Activated naive CD8-positive, alpha-beta T cell treated with anti-CD3 and anti-CD28 coated beads for 36 hours (primary cell): ENCODE results near the gene SLC16A1. TPM values are rescaled to one million over a fixed set of nuclear protein-coding genes. Genes with fewer than 3 reads are reported as not detected.
"Not testable (repeated sequence)": the region's sequence is repeated elsewhere in the genome, so short reads cannot be mapped to it uniquely, and the experiment has no call there.

Experiments
- DNase-seq: peaks from one replicate; pipeline ENCODE4 v3.0.0; 2021
- H3K27ac Mint-ChIP-seq: one replicate; pipeline ENCODE4 v1.8.0; 2022; ENCODE audit warnings: mild to moderate bottlenecking, moderate library complexity, mixed read lengths
- H3K27me3 Mint-ChIP-seq: one replicate; pipeline ENCODE4 v1.8.0; 2022; ENCODE audit warnings: mild to moderate bottlenecking, mixed read lengths
- H3K36me3 Mint-ChIP-seq: one replicate; pipeline ENCODE4 v1.8.0; 2021; ENCODE audit warnings: mild to moderate bottlenecking, mixed read lengths
- H3K4me1 Mint-ChIP-seq: one replicate; pipeline ENCODE4 v1.8.0; 2021; ENCODE audit warnings: mixed read lengths
- H3K4me3 Mint-ChIP-seq: one replicate; pipeline ENCODE4 v1.8.0; 2022; ENCODE audit warnings: mild to moderate bottlenecking, moderate library complexity, mixed read lengths
- H3K9me3 Mint-ChIP-seq: one replicate; pipeline ENCODE4 v1.8.0; 2022; ENCODE audit warnings: mixed read lengths
- total RNA-seq, 2 experiments: library from RNA; stranded (reverse); gene quantifications; one replicate each; pipeline ENCODE4 v1.2.3, GENCODE V29; 2021

SLC16A1 gene
- total RNA-seq, 2 experiments from 2014 or later = 93.0 to 101 TPM

DNA sequence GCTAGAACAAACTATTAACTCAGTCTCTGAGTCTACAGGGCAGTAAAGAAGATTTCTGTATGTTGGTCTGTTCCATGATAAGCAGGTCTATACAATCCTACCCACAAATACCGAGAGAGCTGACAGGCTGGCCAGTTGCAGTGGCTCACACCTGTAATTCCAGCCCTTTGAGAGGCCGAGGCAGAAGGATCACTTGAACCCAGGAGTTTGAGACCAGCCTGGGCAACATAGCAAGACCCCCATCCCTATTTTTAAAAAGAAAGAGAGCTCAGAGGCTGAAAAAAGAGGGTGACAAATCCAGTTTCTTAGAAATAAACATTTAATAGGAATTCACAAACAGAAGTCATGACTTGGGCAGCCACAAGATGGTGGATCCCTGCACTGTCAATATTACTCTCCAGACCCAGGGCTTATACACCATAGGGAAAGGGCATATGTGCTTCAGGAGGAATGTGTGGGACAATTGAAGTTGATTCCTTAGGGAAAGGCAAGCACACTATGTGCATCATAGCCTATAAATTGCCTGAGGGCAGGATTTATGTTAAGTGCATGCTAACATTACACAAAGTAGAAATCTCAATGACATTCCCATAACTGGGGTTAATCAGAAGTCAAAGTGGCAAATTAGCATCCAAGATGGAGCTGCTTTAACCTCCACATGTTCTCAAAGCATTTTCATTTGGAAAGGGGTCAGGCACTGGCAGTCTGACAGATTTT is 66.8 kb downstream of the SLC16A1 start:
- DNase-seq = no peak
- no peaks in the 10 kb centered on the region for H3K36me3 Mint-ChIP-seq
- no peaks in the 10 kb centered on the region for H3K27me3 Mint-ChIP-seq
- no peaks in the 10 kb centered on the region for H3K4me1 Mint-ChIP-seq
- no peak overlapping the region for H3K4me3 Mint-ChIP-seq
- no peak overlapping the region for H3K27ac Mint-ChIP-seq
- H3K9me3 Mint-ChIP-seq = peaks cover 6% of the 10 kb centered on the region

- no peak overlapping the region for H3K4me3 Mint-ChIP-seq
- no peaks in the 10 kb centered on the region for H3K36me3 Mint-ChIP-seq
- DNase-seq = no peak
- peaks cover 4% of the 10 kb centered on the region for H3K9me3 Mint-ChIP-seq
- H3K27ac Mint-ChIP-seq = no peak overlapping the region
- H3K27me3 Mint-ChIP-seq = no peaks in the 10 kb centered on the region
- H3K4me1 Mint-ChIP-seq = no peaks in the 10 kb centered on the region
These were observed 67.4 kb downstream of the SLC16A1 start for GRCh38 chr1:112888630-112889029.

GRCh38 chr1:112887599-112888283 is 68.3 kb downstream of the SLC16A1 start:
- Mint-ChIP-seq H3K9me3 (no peaks in the 10 kb centered on the region), H3K27ac (no peak overlapping the region), H3K27me3 (no peaks in the 10 kb centered on the region), H3K4me3 (no peak overlapping the region), H3K36me3 (no peaks in the 10 kb centered on the region), H3K4me1 (no peaks in the 10 kb centered on the region)
- DNase-seq = no peak

GRCh38 chr1:112884996-112885395 is 71.0 kb downstream of the SLC16A1 start:
- not testable (repeated sequence) for DNase-seq, H3K9me3 Mint-ChIP-seq, H3K4me3 Mint-ChIP-seq, H3K4me1 Mint-ChIP-seq, H3K27ac Mint-ChIP-seq, H3K27me3 Mint-ChIP-seq, H3K36me3 Mint-ChIP-seq

GRCh38 chr1:112882271-112882744 is 73.7 kb downstream of the SLC16A1 start:
- H3K4me1 Mint-ChIP-seq = no peaks in the 10 kb centered on the region
- DNase-seq = no peak
- no peak overlapping the region for H3K4me3 Mint-ChIP-seq
- H3K27me3 Mint-ChIP-seq = peaks cover 3% of the 10 kb centered on the region
- H3K9me3 Mint-ChIP-seq = no peaks in the 10 kb centered on the region
- no peak overlapping the region for H3K27ac Mint-ChIP-seq
- no peaks in the 10 kb centered on the region for H3K36me3 Mint-ChIP-seq

GRCh38 chr1:112881742-112882127 is 74.3 kb downstream of the SLC16A1 start:
- Mint-ChIP-seq H3K27me3 (peaks cover 3% of the 10 kb centered on the region), H3K36me3 (no peaks in the 10 kb centered on the region), H3K27ac (no peak overlapping the region), H3K4me1 (no peaks in the 10 kb centered on the region), H3K9me3 (no peaks in the 10 kb centered on the region), H3K4me3 (no peak overlapping the region)
- DNase-seq = no peak

- Mint-ChIP-seq H3K4me1 (no peaks in the 10 kb centered on the region), H3K9me3 (no peaks in the 10 kb centered on the region), H3K27me3 (peaks cover 3% of the 10 kb centered on the region), H3K27ac (no peak overlapping the region), H3K36me3 (no peaks in the 10 kb centered on the region), H3K4me3 (no peak overlapping the region)
- no peak for DNase-seq
These were observed 76.2 kb downstream of the SLC16A1 start for GRCh38 chr1:112879834-112880233.

DNA sequence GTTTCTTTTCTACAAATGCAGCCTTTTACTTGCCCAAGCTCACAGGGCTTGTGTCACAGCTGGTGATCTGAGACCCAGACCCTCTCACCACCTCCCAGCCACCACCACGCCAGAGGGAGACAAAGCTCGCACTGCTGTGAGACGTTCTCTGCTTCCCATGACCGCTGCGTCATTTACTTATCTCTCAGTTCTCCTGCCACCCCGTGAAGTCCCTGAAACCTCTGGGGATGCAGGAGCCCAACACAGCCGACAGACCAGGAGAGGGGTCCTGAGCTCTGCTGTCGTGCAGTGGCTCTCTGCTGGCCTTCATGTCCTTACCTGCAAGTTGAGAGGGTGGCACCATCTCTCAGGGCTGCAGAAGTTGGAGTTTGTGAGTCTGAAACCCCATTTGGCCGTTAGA is 77.7 kb downstream of the SLC16A1 start:
- H3K27ac Mint-ChIP-seq = no peak overlapping the region
- H3K9me3 Mint-ChIP-seq = no peaks in the 10 kb centered on the region
- H3K36me3 Mint-ChIP-seq = no peaks in the 10 kb centered on the region
- no peak overlapping the region for H3K4me3 Mint-ChIP-seq
- H3K27me3 Mint-ChIP-seq = peaks cover 3% of the 10 kb centered on the region
- H3K4me1 Mint-ChIP-seq = no peaks in the 10 kb centered on the region
- no peak for DNase-seq

GRCh38 chr1:112877750-112878149 is 78.2 kb downstream of the SLC16A1 start:
- Mint-ChIP-seq H3K27me3 (peaks cover 3% of the 10 kb centered on the region), H3K4me1 (no peaks in the 10 kb centered on the region), H3K27ac (no peak overlapping the region), H3K9me3 (no peaks in the 10 kb centered on the region), H3K36me3 (no peaks in the 10 kb centered on the region), H3K4me3 (no peak overlapping the region)
- DNase-seq = no peak

DNA sequence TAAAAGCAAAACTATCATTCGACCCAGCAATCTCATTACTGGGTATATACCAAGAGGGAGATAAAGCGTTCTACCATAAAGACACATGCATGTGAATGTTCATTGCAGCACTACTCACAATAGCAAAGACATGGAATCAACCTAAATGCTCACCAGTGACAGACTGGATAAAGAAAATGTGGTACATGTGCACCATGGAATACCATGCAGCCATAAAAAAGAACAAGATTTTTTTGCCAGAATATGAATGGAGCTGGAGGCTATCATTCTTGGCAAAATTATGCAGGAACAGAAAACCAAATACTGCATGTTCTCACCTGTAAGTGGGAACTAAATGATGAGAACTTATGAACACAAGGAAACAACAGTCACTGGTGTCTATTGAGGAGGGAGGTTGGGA is 79.7 kb downstream of the SLC16A1 start:
- Mint-ChIP-seq H3K36me3 (no peaks in the 10 kb centered on the region), H3K9me3 (no peaks in the 10 kb centered on the region), H3K4me3 (no peak overlapping the region), H3K27ac (no peak overlapping the region), H3K27me3 (peaks cover 3% of the 10 kb centered on the region), H3K4me1 (no peaks in the 10 kb centered on the region)
- no peak for DNase-seq

DNA sequence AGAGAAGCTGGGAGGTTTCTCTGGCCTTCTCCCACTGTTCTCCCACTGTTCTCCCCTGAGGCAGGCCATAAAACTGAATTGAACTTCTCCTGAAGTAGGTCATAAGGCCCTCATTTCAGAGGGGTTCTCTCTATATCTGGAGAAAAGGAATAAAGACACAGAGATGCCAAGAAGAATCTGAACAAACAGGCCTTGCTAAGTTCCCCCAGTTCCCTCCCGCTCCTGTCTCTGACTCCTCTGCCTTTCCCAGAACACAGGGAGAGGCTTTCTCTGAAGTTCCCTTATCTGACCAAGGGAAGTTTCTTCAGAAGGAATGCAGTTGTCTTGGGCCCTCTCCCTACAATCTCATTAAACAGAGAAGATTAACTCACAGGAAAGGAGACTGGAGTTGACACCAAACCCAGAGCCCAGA is 83.4 kb downstream of the SLC16A1 start:
- DNase-seq = no peak
- no peak overlapping the region for H3K4me3 Mint-ChIP-seq
- no peaks in the 10 kb centered on the region for H3K9me3 Mint-ChIP-seq
- H3K27ac Mint-ChIP-seq = no peak overlapping the region
- no peaks in the 10 kb centered on the region for H3K27me3 Mint-ChIP-seq
- H3K36me3 Mint-ChIP-seq = no peaks in the 10 kb centered on the region
- no peaks in the 10 kb centered on the region for H3K4me1 Mint-ChIP-seq

DNA sequence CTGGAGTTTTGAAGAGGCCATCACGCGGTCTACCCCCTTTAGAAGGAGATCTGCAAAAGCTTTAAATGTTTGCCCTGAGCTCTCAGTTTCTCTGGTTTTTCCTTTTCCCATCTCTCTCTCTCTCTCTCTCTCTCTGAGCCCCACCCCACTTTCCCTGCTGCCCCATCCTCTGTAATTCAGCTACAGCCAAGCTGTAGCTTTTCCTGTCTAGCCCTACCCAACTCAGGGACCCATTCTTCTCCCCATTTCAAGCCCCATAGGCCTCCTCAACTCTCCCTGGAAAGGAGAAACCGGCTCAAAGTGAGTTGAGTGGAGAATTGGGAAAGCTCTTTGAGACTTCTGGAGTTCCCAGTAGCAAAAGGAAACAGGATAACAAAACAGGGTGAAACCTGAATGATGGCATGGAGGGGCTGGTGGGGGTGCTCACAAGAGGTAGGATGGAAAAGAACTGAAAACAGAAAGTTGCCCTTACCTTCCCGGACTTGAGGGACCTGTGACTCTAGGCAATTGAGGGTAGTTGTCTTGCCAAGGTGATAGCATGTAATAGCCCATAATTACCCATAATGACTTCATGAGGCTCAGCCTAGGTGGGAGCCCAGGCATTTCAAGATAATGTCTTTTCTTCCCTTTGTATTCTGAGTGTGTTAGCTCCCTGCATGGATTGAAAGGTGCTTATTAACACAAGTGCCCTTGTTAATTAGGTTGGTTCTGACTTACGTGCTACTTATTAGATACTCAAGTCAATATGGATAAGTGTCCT is 84.9 kb downstream of the SLC16A1 start:
- no peak overlapping the region for H3K27ac Mint-ChIP-seq
- no peaks in the 10 kb centered on the region for H3K9me3 Mint-ChIP-seq
- H3K4me3 Mint-ChIP-seq = no peak overlapping the region
- no peaks in the 10 kb centered on the region for H3K36me3 Mint-ChIP-seq
- H3K27me3 Mint-ChIP-seq = no peaks in the 10 kb centered on the region
- no peaks in the 10 kb centered on the region for H3K4me1 Mint-ChIP-seq
- DNase-seq = no peak

DNA sequence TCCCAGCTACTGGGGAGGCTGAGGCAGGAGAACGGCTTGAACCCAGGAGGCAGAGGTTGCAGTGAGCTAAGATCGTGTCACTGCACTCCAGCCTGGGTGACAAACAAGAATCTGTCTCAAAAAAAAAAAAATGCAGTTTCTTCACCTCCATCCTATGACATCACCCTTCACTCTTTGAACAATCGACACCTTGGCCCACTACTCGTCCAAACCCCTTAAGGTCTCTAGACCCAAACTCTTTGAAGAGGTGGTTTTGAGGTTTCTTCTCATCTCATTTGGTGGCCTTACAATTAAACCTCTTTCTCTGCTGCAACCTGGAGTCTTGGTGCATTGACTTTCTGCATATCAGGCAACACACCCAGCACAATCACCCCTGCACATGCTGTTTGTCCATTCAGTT is 86.1 kb downstream of the SLC16A1 start:
- no peak for DNase-seq
- H3K4me1 Mint-ChIP-seq = no peaks in the 10 kb centered on the region
- no peak overlapping the region for H3K4me3 Mint-ChIP-seq
- no peaks in the 10 kb centered on the region for H3K36me3 Mint-ChIP-seq
- no peaks in the 10 kb centered on the region for H3K27me3 Mint-ChIP-seq
- H3K27ac Mint-ChIP-seq = no peak overlapping the region
- no peaks in the 10 kb centered on the region for H3K9me3 Mint-ChIP-seq

- no peak for DNase-seq
- Mint-ChIP-seq H3K27ac (no peak overlapping the region), H3K27me3 (no peaks in the 10 kb centered on the region)
These were observed 87.8 kb downstream of the SLC16A1 start for GRCh38 chr1:112868191-112868590.

GRCh38 chr1:112866981-112867380 is 89.0 kb downstream of the SLC16A1 start:
- Mint-ChIP-seq H3K4me1 (peaks cover 4% of the 10 kb centered on the region), H3K27me3 (no peaks in the 10 kb centered on the region)

More at GRCh38 chr1:112868191-112868590, 87.8 kb downstream of the SLC16A1 start:
- Mint-ChIP-seq H3K9me3 (no peaks in the 10 kb centered on the region), H3K36me3 (no peaks in the 10 kb centered on the region), H3K4me3 (no peak overlapping the region), H3K4me1 (peaks cover 4% of the 10 kb centered on the region)

More at GRCh38 chr1:112866981-112867380, 89.0 kb downstream of the SLC16A1 start:
- H3K9me3 Mint-ChIP-seq = no peaks in the 10 kb centered on the region
- H3K27ac Mint-ChIP-seq = no peak overlapping the region
- DNase-seq = no peak
- no peak overlapping the region for H3K4me3 Mint-ChIP-seq
- H3K36me3 Mint-ChIP-seq = no peaks in the 10 kb centered on the region
